H1 (cell line): ENCODE data around the gene PRSS53. TPM values are rescaled to one million over a fixed set of nuclear protein-coding genes. Genes with fewer than 3 reads are reported as not detected.

Experiments used
- ASH2L ChIP-seq: fragments of 200-600, 300-600 bp; sonication (generic); IDR thresholded peaks from one replicate; pipeline ENCODE4 v1.7.1; 2017; ENCODE audit warnings: low read length
- BRCA1 ChIP-seq: IDR thresholded peaks from 2 replicates; pipeline ENCODE4 v1.6.1; 2012; ENCODE audit warnings: low read depth, low read length, improper control_type of control experiment
- CEBPB ChIP-seq: IDR thresholded peaks from 2 replicates; pipeline ENCODE4 v1.6.1; 2012; ENCODE audit warnings: low read depth, low read length
- CREB1 ChIP-seq: IDR thresholded peaks from 2 replicates; pipeline ENCODE4 v1.6.1; 2012; ENCODE audit warnings: inconsistent platforms
- CTBP2 ChIP-seq: IDR thresholded peaks from 2 replicates; pipeline ENCODE4 v1.7.0; 2011; ENCODE audit warnings: borderline replicate concordance, mild to moderate bottlenecking, moderate library complexity, mixed read lengths, low read length; ENCODE audit not compliant: insufficient read depth, insufficient read length
- FOSL1 ChIP-seq: IDR thresholded peaks from 2 replicates; pipeline ENCODE4 v1.6.1; 2011; ENCODE audit warnings: mild to moderate bottlenecking, low read depth, low read length, moderate library complexity; ENCODE audit not compliant: insufficient read depth
- HDAC2 ChIP-seq, 2 experiments: fragments of 300-600 bp in 1 of 2; sonication (generic) in 1 of 2; IDR thresholded peaks; 2 replicates each; pipeline ENCODE4 v1.6.1; 2011 to 2012; ENCODE audit warnings: low read depth in 2 of 2, low read length in 2 of 2, mild to moderate bottlenecking in 2 of 2, moderate library complexity in 2 of 2, borderline replicate concordance in 1 of 2, inconsistent platforms in 1 of 2
- KDM5A ChIP-seq: fragments of 200-600 bp; IDR thresholded peaks from 2 replicates; pipeline ENCODE4 v1.7.1; 2012; ENCODE audit warnings: mild to moderate bottlenecking, low read length, inconsistent platforms, mixed read lengths
- NANOG ChIP-seq: IDR thresholded peaks from 2 replicates; pipeline ENCODE4 v1.6.1; 2011; ENCODE audit warnings: low read length, low read depth, mild to moderate bottlenecking, inconsistent platforms; ENCODE audit not compliant: insufficient read depth, poor library complexity, severe bottlenecking
- PHF8 ChIP-seq: fragments of 200-600 bp; sonication (generic); conservative IDR thresholded peaks from 2 replicates; pipeline ENCODE4 v1.7.1; 2012; ENCODE audit warnings: low read depth, mild to moderate bottlenecking, inconsistent platforms, low read length, moderate library complexity
- POLR2A ChIP-seq, 2 experiments: IDR thresholded peaks; 1 replicate in 1 of 2; 2 replicates in 1 of 2; pipeline ENCODE4 v1.6.1; 2011; ENCODE audit warnings: low read depth in 2 of 2, low read length in 2 of 2, mild to moderate bottlenecking in 2 of 2; ENCODE audit errors: control extremely low read depth in 1 of 2
- SIRT6 ChIP-seq: IDR thresholded peaks from one replicate; pipeline ENCODE4 v1.7.1; 2012; ENCODE audit warnings: low read length, inconsistent platforms
- SIX5 ChIP-seq: IDR thresholded peaks from 2 replicates; pipeline ENCODE4 v1.6.1; 2011; ENCODE audit warnings: mild to moderate bottlenecking, low read depth, low read length
- SP1 ChIP-seq: IDR thresholded peaks from 2 replicates; pipeline ENCODE4 v1.6.1; 2011; ENCODE audit warnings: low read depth, low read length
- SP4 ChIP-seq: IDR thresholded peaks from 2 replicates; pipeline ENCODE4 v1.6.1; 2012; ENCODE audit warnings: low read length, inconsistent platforms
- TAF1 ChIP-seq: IDR thresholded peaks from 2 replicates; pipeline ENCODE4 v1.6.1; 2011; ENCODE audit warnings: mild to moderate bottlenecking, low read depth, low read length
- TAF7 ChIP-seq: optimal IDR thresholded peaks from 2 replicates; pipeline ENCODE3; 2011; ENCODE audit warnings: low read depth, mild to moderate bottlenecking, inconsistent platforms, low read length, moderate library complexity, borderline replicate concordance
- TEAD4 ChIP-seq: IDR thresholded peaks from 2 replicates; pipeline ENCODE4 v1.6.1; 2012; ENCODE audit warnings: low read depth, low read length, inconsistent platforms, mixed read lengths
- polyA plus RNA-seq, 7 experiments: library from polyadenylated mRNA; depleted of rRNA in 3 of 7; stranded (reverse) in 5 of 7; unstranded in 2 of 7; fragments of >200 nt in 5 of 7; fragments of 200-250 nt in 2 of 7; gene quantifications; 1 replicate in 5 of 7; 2 replicates in 1 of 7; 4 replicates in 1 of 7; pipeline versions ENCODE4 v1.2.1 to v1.2.3, GENCODE V29; 2011 to 2013; ENCODE audit warnings: missing spikeins in 2 of 7, mixed read lengths in 2 of 7
- total RNA-seq: library from RNA; stranded (reverse); fragmentation: NEBNext Ultra II Directional; extraction: Animal tissue kit (Norgen Biotek cat#: 25700); gene quantifications from 2 replicates; pipeline ENCODE4 v1.2.1, GENCODE V29; 2021

Gene PRSS53
- total and polyA plus RNA-seq, 2 of the 8 experiments (the other 6 are each of a cell fraction or from before 2014, with no cell fraction given): 1.7 to 2.6 TPM

- TF ChIP-seq HDAC2 (IDR thresholded peaks at IDR 0.05; ENCODE audit: borderline replicate concordance in 1 of 2, low read depth in 2 of 2, low read length in 2 of 2) (0 out of 4 replicates have a peak, but pooled peaks of 1 of the 2 experiments have one; percentile 45), NANOG (peak; percentile 49), FOSL1 (no peak), TAF7 (peak; percentile 24), CREB1 (peak; percentile 59; the same call in 1 of the 2 replicates), TAF1 (peak; percentile 70; the same call in 1 of the 2 replicates), BRCA1 (no peak), PHF8 (peak; percentile 43; the same call in 1 of the 2 replicates), SP1 (0 out of 2 replicates have a peak, but pooled peaks have one; percentile 35), TEAD4 (peak; percentile 12; the same call in 1 of the 2 replicates), SIRT6 (no peak), KDM5A (no peak), CTBP2 (no peak), ASH2L (peak; percentile 17), CEBPB (no peak), SP4 (no peak), SIX5 (peak; percentile 87), POLR2A (IDR thresholded peaks at IDR 0.05; ENCODE audit: control extremely low read depth in 1 of 2, low read depth in 2 of 2, low read length in 2 of 2) (peak in 1 of 2 experiments; percentile 36; a peak in 1 of 3 replicates)
- TF ChIP-seq, all 59 proteins: peak for 16
Observed at GRCh38 chr16:31094424-31095120, 5.8 kb upstream of the PRSS53 start, which contains the start of gene VKORC1 (continued).
